Stimulated activated naive CD4-positive, alpha-beta T cell treated with Interleukin-2 at 50 U/mL for 16 hours (primary cell): ENCODE results near the gene GNPTG.

Experiments used
- DNase-seq: peaks from one replicate; lab custom pipeline; 2025; lab: John Stamatoyannopoulos, UW

The GNPTG gene

GRCh38 chr16:1394367-1394951, 42.7 kb downstream of the GNPTG start:
- no peak for DNase-seq

GRCh38 chr16:1395444-1396031, 43.8 kb downstream of the GNPTG start:
- no peak for DNase-seq

- DNase-seq: no peak
Observed at GRCh38 chr16:1397779-1398178, 46.0 kb downstream of the GNPTG start.

GRCh38 chr16:1398351-1398750, 46.6 kb downstream of the GNPTG start:
- DNase-seq: no peak

- DNase-seq: no peak
Observed at GRCh38 chr16:1398826-1399581, 47.3 kb downstream of the GNPTG start.

GRCh38 chr16:1401061-1401757, 49.5 kb downstream of the GNPTG start:
- no peak for DNase-seq

GRCh38 chr16:1401758-1402154, 50.0 kb downstream of the GNPTG start:
- DNase-seq: no peak

- no peak for DNase-seq
Observed at GRCh38 chr16:1403036-1403435, 51.3 kb downstream of the GNPTG start.

GRCh38 chr16:1403733-1404132, 52.0 kb downstream of the GNPTG start:
- no peak for DNase-seq

GRCh38 chr16:1407753-1408152, 56.0 kb downstream of the GNPTG start:
- DNase-seq: no peak

GRCh38 chr16:1408171-1408837, 56.6 kb downstream of the GNPTG start:
- DNase-seq: peak; percentile 92

- no peak for DNase-seq
Observed at GRCh38 chr16:1412847-1413246, 61.1 kb downstream of the GNPTG start.
